Calu3 (cell line): ENCODE measurements around the gene PNLDC1. TPM values are rescaled to one million over a fixed set of nuclear protein-coding genes. Genes with fewer than 3 reads are reported as not detected.

Source experiments
- total RNA-seq: library from RNA; stranded (reverse); gene quantifications from 2 replicates; pipeline ENCODE4 v1.2.3, GENCODE V29; 2022

Gene PNLDC1
- total RNA-seq, 1 experiment from 2014 or later = 0.52 TPM

Other genes starting within 250 kb of the PNLDC1 start
- gene SOD2, start 107.0 kb upstream of the PNLDC1 start, total RNA-seq = 143 and 202 TPM in 2 replicates
- gene WTAP, start 72.8 kb upstream of the PNLDC1 start, total RNA-seq = 91.8 and 103 TPM in 2 replicates
- 92.3 and 108 TPM in 2 replicates for gene ACAT2, start 38.2 kb upstream of the PNLDC1 start, total RNA-seq
- 311 and 357 TPM in 2 replicates for gene TCP1, start 10.7 kb upstream of the PNLDC1 start, total RNA-seq
- 86.6 and 88.7 TPM in 2 replicates for gene MRPL18, start 9.8 kb upstream of the PNLDC1 start, total RNA-seq
- not detected in 2 replicates for gene MAS1, start 90.7 kb downstream of the PNLDC1 start, total RNA-seq
- gene IGF2R, start 168.8 kb downstream of the PNLDC1 start, total RNA-seq = 109 and 127 TPM in 2 replicates